ENCODE data around the gene B4GAT1.

The B4GAT1 gene

DNA sequence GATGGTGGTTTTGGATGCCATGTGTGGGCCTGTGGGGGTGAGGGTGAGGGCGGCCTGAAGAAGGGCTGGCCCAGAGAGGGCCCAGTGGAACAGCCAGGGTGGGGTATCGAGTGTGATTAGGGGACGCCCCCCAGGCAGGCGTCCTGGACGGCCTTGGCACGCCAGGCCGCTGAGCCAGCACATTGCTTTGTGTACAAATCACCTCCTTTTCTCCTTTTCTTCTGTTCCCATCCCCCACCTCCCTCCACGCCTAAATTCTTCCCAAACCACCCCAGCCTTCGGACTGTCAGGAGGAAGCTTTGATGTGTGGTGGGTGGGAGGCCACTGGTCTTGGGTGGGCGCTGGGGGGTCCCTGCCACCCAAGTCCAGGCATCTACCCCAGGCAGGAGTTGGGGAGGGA, 22.8 kb downstream of the B4GAT1 start:
- Histone ChIP-seq H3F3A (ENCODE audit: low read depth) (no peaks in the 10 kb centered on the region), H3K9me3 (ENCODE audit: insufficient read depth, low read depth, low read length) (no peaks in the 10 kb centered on the region), H3K9ac (ENCODE audit: low read depth, low read length, poor library complexity, severe bottlenecking) (no peak overlapping the region), H3K4me2 (ENCODE audit: low read depth, low read length, poor library complexity, severe bottlenecking) (no peak overlapping the region), H4K20me1 (ENCODE audit: insufficient read depth, low read length, poor library complexity, severe bottlenecking) (no peaks in the 10 kb centered on the region), H3K4me3 (ENCODE audit: low read length, poor library complexity, severe bottlenecking) (no peak overlapping the region), H3K9me2 (replicated peaks; ENCODE audit: low read depth, low read length) (no peaks in the 10 kb centered on the region), H2AFZ (ENCODE audit: low read length) (no peak overlapping the region), H3K36me3 (ENCODE audit: insufficient read depth, low read length) (no peaks in the 10 kb centered on the region), H3K27me3 (ENCODE audit: insufficient read depth, low read length, poor library complexity, severe bottlenecking) (no peaks in the 10 kb centered on the region), H3K79me2 (ENCODE audit: insufficient read depth, low read length) (no peaks in the 10 kb centered on the region), H3K4me1 (ENCODE audit: insufficient read depth, low read length, poor library complexity, severe bottlenecking) (peaks cover 31% of the 10 kb centered on the region)
- TF ChIP-seq, protein P1, sequence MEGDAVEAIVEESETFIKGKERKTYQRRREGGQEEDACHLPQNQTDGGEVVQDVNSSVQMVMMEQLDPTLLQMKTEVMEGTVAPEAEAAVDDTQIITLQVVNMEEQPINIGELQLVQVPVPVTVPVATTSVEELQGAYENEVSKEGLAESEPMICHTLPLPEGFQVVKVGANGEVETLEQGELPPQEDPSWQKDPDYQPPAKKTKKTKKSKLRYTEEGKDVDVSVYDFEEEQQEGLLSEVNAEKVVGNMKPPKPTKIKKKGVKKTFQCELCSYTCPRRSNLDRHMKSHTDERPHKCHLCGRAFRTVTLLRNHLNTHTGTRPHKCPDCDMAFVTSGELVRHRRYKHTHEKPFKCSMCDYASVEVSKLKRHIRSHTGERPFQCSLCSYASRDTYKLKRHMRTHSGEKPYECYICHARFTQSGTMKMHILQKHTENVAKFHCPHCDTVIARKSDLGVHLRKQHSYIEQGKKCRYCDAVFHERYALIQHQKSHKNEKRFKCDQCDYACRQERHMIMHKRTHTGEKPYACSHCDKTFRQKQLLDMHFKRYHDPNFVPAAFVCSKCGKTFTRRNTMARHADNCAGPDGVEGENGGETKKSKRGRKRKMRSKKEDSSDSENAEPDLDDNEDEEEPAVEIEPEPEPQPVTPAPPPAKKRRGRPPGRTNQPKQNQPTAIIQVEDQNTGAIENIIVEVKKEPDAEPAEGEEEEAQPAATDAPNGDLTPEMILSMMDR (conservative IDR thresholded peaks at IDR 0.05; ENCODE audit: low read length), result no peak
- no peak for TF ChIP-seq EZH2phosphoT487 (IDR thresholded peaks at IDR 0.05; ENCODE audit: borderline replicate concordance)

DNA sequence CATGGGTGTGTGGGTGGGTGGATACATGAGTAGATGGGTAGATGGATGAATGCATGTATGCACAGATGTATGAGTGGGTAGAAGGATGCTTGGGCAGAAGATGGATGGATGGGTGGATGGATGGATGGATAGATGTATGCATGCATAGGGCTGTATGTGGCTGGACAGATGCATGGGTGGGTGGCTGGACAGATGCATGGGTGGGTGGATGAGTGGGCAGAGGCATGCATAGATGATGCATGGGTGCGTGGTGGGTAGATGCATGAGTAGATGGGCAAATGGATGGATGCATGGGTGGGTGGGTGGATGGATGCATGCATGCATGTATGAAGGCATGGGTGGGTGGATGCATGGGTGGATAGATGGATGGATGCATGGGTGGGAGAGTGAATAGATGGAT, 23.7 kb downstream of the B4GAT1 start:
- H3F3A ChIP-seq (ENCODE audit: low read depth), result no peaks in the 10 kb centered on the region
- no peaks in the 10 kb centered on the region for H3K9me2 ChIP-seq (replicated peaks; ENCODE audit: low read depth, low read length)
- no peaks in the 10 kb centered on the region for H3K36me3 ChIP-seq (ENCODE audit: insufficient read depth, low read length)
- TF ChIP-seq, protein P1 (conservative IDR thresholded peaks at IDR 0.05; ENCODE audit: low read length), result no peak
- TF ChIP-seq EZH2phosphoT487 (IDR thresholded peaks at IDR 0.05; ENCODE audit: borderline replicate concordance), result no peak
- H3K79me2 ChIP-seq (ENCODE audit: insufficient read depth, low read length), result no peaks in the 10 kb centered on the region
- H4K20me1 ChIP-seq (ENCODE audit: insufficient read depth, low read length, poor library complexity, severe bottlenecking), result no peaks in the 10 kb centered on the region
- no peaks in the 10 kb centered on the region for H3K27me3 ChIP-seq (ENCODE audit: insufficient read depth, low read length, poor library complexity, severe bottlenecking)
- no peak overlapping the region for H3K4me3 ChIP-seq (ENCODE audit: low read length, poor library complexity, severe bottlenecking)
- H3K9ac ChIP-seq (ENCODE audit: low read depth, low read length, poor library complexity, severe bottlenecking), result no peak overlapping the region
- no peak overlapping the region for H2AFZ ChIP-seq (ENCODE audit: low read length)
- no peak overlapping the region for H3K4me2 ChIP-seq (ENCODE audit: low read depth, low read length, poor library complexity, severe bottlenecking)
- peaks cover 37% of the 10 kb centered on the region for H3K4me1 ChIP-seq (ENCODE audit: insufficient read depth, low read length, poor library complexity, severe bottlenecking)
- H3K9me3 ChIP-seq (ENCODE audit: insufficient read depth, low read depth, low read length), result no peaks in the 10 kb centered on the region

DNA sequence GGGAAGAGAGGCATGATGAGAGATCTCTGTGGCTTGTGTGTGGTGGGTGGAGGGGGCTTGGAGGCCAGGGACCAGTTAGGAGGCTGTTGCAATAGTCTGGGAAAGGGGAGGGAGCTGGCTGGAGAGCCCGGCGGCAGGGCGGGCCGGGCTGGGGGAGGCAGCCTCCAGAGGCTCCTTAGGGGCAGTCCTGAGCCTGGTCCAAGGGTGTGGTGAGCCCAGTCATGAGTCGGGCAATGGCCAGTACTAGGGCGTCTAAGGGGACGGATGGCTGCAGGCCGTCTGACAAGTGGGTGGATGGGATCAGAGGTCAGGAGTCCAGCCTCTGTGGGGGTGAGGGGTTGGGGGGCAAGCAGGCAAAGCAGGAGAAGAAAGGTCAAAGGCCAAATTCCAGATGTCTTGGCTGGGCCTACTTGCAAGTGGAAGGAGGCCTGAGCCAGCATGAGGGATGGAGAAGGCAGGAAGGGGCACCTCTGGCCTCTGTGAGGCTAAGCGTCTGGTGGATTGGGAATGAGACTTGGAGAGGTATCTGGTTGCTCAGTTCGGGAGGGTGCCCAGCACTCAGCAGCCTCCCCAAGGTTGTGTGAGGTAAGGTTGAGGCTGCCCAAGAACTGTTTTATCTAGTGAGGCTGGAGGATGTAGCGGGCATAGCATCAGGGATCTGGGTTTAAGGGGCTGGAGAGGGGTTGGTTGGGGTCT, 24.5 kb downstream of the B4GAT1 start:
- H3K4me2 ChIP-seq (ENCODE audit: low read depth, low read length, poor library complexity, severe bottlenecking), result no peak overlapping the region
- H3F3A ChIP-seq (ENCODE audit: low read depth), result no peaks in the 10 kb centered on the region
- H4K20me1 ChIP-seq (ENCODE audit: insufficient read depth, low read length, poor library complexity, severe bottlenecking), result no peaks in the 10 kb centered on the region
- no peaks in the 10 kb centered on the region for H3K27me3 ChIP-seq (ENCODE audit: insufficient read depth, low read length, poor library complexity, severe bottlenecking)
- H3K4me3 ChIP-seq (ENCODE audit: low read length, poor library complexity, severe bottlenecking), result no peak overlapping the region
- H2AFZ ChIP-seq (ENCODE audit: low read length), result 0 out of 2 replicates have a peak overlapping the region, but pooled peaks have one; percentile 63
- peaks cover 39% of the 10 kb centered on the region for H3K4me1 ChIP-seq (ENCODE audit: insufficient read depth, low read length, poor library complexity, severe bottlenecking)
- H3K9ac ChIP-seq (ENCODE audit: low read depth, low read length, poor library complexity, severe bottlenecking), result no peak overlapping the region
- TF ChIP-seq, protein P1 (conservative IDR thresholded peaks at IDR 0.05; ENCODE audit: low read length), result no peak
- TF ChIP-seq EZH2phosphoT487 (IDR thresholded peaks at IDR 0.05; ENCODE audit: borderline replicate concordance), result no peak
- H3K36me3 ChIP-seq (ENCODE audit: insufficient read depth, low read length), result no peaks in the 10 kb centered on the region
- no peaks in the 10 kb centered on the region for H3K79me2 ChIP-seq (ENCODE audit: insufficient read depth, low read length)
- H3K9me3 ChIP-seq (ENCODE audit: insufficient read depth, low read depth, low read length), result no peaks in the 10 kb centered on the region
- H3K9me2 ChIP-seq (replicated peaks; ENCODE audit: low read depth, low read length), result no peaks in the 10 kb centered on the region
